Thyroid gland (tissue), 4 donors: ENCODE measurements around the gene KIRREL3.

Source experiments
- CTCF ChIP-seq, 6 experiments: fragments of 200-600 bp in 3 of 6; fragments of 450-650 bp in 3 of 6; sonication (generic) in 3 of 6; IDR thresholded peaks; one replicate each; pipeline ENCODE4 v1.5.1; 2016 to 2019; ENCODE audit warnings: antibody characterized with exemption in 6 of 6, mild to moderate bottlenecking in 2 of 6, inconsistent platforms in 1 of 6, moderate library complexity in 1 of 6
- POLR2A ChIP-seq, 2 donors: fragments of 450-650 bp; IDR thresholded peaks; one replicate each; pipeline ENCODE4 v1.6.1; 2017; ENCODE audit warnings: antibody characterized with exemption in 2 of 2, mild to moderate bottlenecking in 2 of 2, moderate library complexity in 1 of 2

- TF ChIP-seq CTCF (IDR thresholded peaks at IDR 0.05) (no peak), POLR2A (IDR thresholded peaks at IDR 0.05) (no peak)
Observed at GRCh38 chr11:126951465-126951864, 49.1 kb downstream of the KIRREL3 start.
